PC-3 (cell line): ENCODE data around the gene GAS7.

Source experiments
- EZH2 ChIP-seq: fragments of 300-600 bp; sonication (generic); IDR thresholded peaks from one replicate; pipeline ENCODE4 v1.6.1; 2017; ENCODE audit warnings: antibody characterized with exemption, mild to moderate bottlenecking, low read length; ENCODE audit not compliant: unreplicated experiment
- EZH2phosphoT487 ChIP-seq: fragments of 300-600 bp; sonication (generic); IDR thresholded peaks from 2 replicates; pipeline ENCODE4 v1.6.1; 2018; ENCODE audit warnings: mild to moderate bottlenecking, antibody characterized with exemption, low read length, borderline replicate concordance
- TF ChIP-seq, protein P1 (sequence below): fragments of 300-600 bp; sonication (generic); conservative IDR thresholded peaks from 2 replicates; pipeline ENCODE4 v1.5.1; 2017; ENCODE audit warnings: antibody characterized with exemption, low read depth, mild to moderate bottlenecking, low read length

GRCh38 chr17:10029129-10029528 is 169.3 kb downstream of the GAS7 start:
- TF ChIP-seq, protein P1, sequence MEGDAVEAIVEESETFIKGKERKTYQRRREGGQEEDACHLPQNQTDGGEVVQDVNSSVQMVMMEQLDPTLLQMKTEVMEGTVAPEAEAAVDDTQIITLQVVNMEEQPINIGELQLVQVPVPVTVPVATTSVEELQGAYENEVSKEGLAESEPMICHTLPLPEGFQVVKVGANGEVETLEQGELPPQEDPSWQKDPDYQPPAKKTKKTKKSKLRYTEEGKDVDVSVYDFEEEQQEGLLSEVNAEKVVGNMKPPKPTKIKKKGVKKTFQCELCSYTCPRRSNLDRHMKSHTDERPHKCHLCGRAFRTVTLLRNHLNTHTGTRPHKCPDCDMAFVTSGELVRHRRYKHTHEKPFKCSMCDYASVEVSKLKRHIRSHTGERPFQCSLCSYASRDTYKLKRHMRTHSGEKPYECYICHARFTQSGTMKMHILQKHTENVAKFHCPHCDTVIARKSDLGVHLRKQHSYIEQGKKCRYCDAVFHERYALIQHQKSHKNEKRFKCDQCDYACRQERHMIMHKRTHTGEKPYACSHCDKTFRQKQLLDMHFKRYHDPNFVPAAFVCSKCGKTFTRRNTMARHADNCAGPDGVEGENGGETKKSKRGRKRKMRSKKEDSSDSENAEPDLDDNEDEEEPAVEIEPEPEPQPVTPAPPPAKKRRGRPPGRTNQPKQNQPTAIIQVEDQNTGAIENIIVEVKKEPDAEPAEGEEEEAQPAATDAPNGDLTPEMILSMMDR, result no peak
- TF ChIP-seq EZH2 (no peak), EZH2phosphoT487 (no peak)
